Astrocyte (in vitro differentiated cells and primary cell): ENCODE results near the gene CAMK2B.

Experiments used
- EZH2 ChIP-seq: IDR thresholded peaks from 2 replicates; pipeline ENCODE4 v1.6.1; 2012; ENCODE audit warnings: mild to moderate bottlenecking, low read length, inconsistent platforms; ENCODE audit not compliant: insufficient read depth
- TF ChIP-seq, protein P1 (sequence below): IDR thresholded peaks from 2 replicates; pipeline ENCODE4 v1.5.1; 2011; ENCODE audit warnings: low read depth, mild to moderate bottlenecking, inconsistent platforms, low read length, moderate library complexity; ENCODE audit not compliant: insufficient read depth

DNA sequence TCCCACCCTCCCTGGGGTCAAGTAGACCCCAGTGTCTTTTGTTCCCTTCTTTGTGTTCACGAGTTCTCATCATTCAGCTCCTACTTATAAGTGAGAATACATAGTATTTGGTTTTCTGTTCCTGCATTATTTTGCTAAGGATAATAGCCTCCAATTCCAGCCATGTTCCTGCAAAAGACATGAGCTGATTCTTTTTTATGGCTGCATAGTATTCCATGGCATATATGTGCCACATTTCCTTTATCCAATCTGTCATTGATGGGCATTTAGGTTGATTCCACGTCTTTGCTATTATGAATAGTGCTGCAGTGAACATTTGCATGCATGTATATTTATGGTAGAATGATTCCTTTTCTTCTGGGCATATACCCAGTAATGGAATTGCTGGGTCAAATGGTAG, 28.3 kb upstream of the CAMK2B start:
- TF ChIP-seq, protein P1, sequence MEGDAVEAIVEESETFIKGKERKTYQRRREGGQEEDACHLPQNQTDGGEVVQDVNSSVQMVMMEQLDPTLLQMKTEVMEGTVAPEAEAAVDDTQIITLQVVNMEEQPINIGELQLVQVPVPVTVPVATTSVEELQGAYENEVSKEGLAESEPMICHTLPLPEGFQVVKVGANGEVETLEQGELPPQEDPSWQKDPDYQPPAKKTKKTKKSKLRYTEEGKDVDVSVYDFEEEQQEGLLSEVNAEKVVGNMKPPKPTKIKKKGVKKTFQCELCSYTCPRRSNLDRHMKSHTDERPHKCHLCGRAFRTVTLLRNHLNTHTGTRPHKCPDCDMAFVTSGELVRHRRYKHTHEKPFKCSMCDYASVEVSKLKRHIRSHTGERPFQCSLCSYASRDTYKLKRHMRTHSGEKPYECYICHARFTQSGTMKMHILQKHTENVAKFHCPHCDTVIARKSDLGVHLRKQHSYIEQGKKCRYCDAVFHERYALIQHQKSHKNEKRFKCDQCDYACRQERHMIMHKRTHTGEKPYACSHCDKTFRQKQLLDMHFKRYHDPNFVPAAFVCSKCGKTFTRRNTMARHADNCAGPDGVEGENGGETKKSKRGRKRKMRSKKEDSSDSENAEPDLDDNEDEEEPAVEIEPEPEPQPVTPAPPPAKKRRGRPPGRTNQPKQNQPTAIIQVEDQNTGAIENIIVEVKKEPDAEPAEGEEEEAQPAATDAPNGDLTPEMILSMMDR: no peak
- TF ChIP-seq EZH2: no peak
